ENCODE measurements around the gene ADO.

DNA sequence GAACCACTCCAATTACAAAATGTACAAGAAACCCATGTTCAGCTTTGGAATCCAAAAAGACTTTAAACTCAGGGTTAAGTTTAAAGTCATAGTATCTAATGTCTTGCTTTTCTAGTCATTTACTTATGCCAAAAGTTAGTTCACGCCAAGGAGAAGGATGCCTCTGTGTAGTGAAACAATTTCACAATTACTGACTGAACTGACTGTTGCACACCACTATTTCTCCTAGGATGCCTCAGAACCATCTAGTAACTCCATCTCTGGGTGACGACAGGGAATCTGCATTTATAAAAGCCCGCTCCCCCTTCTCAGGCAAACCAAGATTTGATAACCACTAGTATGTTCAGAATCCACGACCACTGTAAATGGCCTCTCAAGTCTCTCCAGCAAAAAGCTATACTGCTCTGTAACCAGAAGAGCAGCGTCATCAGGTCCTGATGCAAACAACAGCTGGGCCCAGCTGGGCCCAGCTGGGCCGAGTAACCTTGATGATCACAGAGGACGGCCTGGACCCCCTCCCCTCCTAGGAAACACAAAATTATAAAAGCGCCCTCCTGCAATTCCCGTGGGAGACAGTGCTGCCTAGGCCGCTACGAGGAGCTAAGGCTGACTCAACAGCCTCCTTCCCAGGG, 680 bp upstream of the ADO start:
- no peak for TF ChIP-seq EZH2 (IDR thresholded peaks at IDR 0.05; ENCODE audit: low read depth)
- TF ChIP-seq, protein P1, sequence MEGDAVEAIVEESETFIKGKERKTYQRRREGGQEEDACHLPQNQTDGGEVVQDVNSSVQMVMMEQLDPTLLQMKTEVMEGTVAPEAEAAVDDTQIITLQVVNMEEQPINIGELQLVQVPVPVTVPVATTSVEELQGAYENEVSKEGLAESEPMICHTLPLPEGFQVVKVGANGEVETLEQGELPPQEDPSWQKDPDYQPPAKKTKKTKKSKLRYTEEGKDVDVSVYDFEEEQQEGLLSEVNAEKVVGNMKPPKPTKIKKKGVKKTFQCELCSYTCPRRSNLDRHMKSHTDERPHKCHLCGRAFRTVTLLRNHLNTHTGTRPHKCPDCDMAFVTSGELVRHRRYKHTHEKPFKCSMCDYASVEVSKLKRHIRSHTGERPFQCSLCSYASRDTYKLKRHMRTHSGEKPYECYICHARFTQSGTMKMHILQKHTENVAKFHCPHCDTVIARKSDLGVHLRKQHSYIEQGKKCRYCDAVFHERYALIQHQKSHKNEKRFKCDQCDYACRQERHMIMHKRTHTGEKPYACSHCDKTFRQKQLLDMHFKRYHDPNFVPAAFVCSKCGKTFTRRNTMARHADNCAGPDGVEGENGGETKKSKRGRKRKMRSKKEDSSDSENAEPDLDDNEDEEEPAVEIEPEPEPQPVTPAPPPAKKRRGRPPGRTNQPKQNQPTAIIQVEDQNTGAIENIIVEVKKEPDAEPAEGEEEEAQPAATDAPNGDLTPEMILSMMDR (conservative IDR thresholded peaks at IDR 0.05), result no peak
